Astrocyte (in vitro differentiated cells and primary cell): Measurements from ENCODE around the gene APLP1.

Experiments
- EZH2 ChIP-seq: IDR thresholded peaks from 2 replicates; pipeline ENCODE4 v1.6.1; 2012; ENCODE audit warnings: mild to moderate bottlenecking, low read length, inconsistent platforms; ENCODE audit not compliant: insufficient read depth
- TF ChIP-seq, protein P1 (sequence below): IDR thresholded peaks from 2 replicates; pipeline ENCODE4 v1.5.1; 2011; ENCODE audit warnings: low read depth, mild to moderate bottlenecking, inconsistent platforms, low read length, moderate library complexity; ENCODE audit not compliant: insufficient read depth

DNA sequence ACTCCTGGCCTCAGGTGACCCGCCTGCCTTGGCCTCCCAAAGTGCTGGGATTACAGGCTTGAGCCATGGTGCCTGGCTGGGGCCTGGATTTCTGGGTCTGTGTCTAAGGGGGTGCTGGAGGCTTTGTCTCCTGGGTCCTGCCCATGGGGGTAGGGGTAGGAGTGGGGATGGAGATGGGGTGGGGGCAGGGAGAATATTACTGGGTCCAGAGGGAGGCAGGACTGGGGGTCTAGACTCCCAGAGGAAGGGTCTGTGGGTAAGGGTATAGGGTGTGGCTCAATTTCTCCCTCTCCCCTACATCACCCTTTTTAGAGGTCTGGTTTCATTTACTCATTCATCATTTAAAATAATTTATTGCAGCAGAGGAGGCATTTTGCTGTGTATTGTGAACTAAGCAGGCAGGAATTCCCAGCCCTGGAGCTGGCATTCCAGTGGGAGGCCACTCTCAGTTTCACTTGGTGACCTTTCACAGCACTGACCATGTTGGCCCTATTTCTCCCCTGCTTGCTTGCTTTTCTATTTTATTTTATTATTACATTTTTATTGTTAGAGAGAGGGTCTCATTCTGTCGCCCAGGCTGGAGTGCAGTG, 32.8 kb downstream of the APLP1 start:
- TF ChIP-seq, protein P1, sequence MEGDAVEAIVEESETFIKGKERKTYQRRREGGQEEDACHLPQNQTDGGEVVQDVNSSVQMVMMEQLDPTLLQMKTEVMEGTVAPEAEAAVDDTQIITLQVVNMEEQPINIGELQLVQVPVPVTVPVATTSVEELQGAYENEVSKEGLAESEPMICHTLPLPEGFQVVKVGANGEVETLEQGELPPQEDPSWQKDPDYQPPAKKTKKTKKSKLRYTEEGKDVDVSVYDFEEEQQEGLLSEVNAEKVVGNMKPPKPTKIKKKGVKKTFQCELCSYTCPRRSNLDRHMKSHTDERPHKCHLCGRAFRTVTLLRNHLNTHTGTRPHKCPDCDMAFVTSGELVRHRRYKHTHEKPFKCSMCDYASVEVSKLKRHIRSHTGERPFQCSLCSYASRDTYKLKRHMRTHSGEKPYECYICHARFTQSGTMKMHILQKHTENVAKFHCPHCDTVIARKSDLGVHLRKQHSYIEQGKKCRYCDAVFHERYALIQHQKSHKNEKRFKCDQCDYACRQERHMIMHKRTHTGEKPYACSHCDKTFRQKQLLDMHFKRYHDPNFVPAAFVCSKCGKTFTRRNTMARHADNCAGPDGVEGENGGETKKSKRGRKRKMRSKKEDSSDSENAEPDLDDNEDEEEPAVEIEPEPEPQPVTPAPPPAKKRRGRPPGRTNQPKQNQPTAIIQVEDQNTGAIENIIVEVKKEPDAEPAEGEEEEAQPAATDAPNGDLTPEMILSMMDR = no peak
- no peak for TF ChIP-seq EZH2
